MG63 (cell line): Measurements from ENCODE around the gene HIF1AN. TPM values are rescaled to one million over a fixed set of nuclear protein-coding genes. Genes with fewer than 3 reads are reported as not detected.

Experiments used
- DNase-seq: peaks from one replicate; pipeline ENCODE4 v3.0.0-alpha.2; 2020
- H3K27me3 ChIP-seq: fragments of 250-450 bp; sonication (Bioruptor Pico); 2 replicates; pipeline ENCODE4 v1.5.1; 2020; ENCODE audit warnings: mild to moderate bottlenecking, moderate library complexity
- H3K36me3 ChIP-seq: fragments of 250-450 bp; sonication (Bioruptor Pico); 2 replicates; pipeline ENCODE4 v1.5.1; 2020; ENCODE audit warnings: mild to moderate bottlenecking, moderate library complexity
- H3K4me3 ChIP-seq: fragments of 250-450 bp; sonication (Bioruptor Pico); 2 replicates; pipeline ENCODE4 v1.5.1; 2020; ENCODE audit warnings: mild to moderate bottlenecking, moderate library complexity
- H3K9me3 ChIP-seq: fragments of 250-450 bp; sonication (Bioruptor Pico); 2 replicates; pipeline ENCODE4 v1.5.1; 2020; ENCODE audit warnings: mild to moderate bottlenecking, moderate library complexity
- total RNA-seq: library from RNA; depleted of rRNA; stranded (reverse); fragments of >200 nt; shearing (Covaris generic); gene quantifications from 2 replicates; pipeline ENCODE4 v1.2.3, GENCODE V29; 2014; ENCODE audit warnings: low replicate concordance

The HIF1AN gene
- total RNA-seq, 1 experiment from 2014 or later = 9.0 TPM

DNA sequence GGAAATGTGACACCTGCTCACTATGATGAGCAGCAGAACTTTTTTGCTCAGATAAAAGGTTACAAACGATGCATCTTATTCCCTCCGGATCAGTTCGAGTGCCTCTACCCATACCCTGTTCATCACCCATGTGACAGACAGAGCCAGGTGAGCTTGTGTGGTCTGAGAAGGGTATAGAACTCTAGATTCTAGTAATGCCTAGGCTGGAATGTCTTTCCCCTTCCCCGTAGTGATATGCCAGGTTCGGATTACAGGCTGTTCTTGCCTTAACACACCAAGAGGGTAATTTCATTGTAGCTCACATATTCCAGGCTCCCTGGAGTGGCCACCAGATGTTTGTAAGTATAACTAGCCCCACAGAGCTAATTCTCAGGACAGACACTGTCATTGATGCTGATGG is 9.2 kb downstream of the HIF1AN start:
- Histone ChIP-seq H3K4me3 (no peak overlapping the region), H3K27me3 (no peaks in the 10 kb centered on the region), H3K9me3 (no peaks in the 10 kb centered on the region), H3K36me3 (peaks cover 42% of the 10 kb centered on the region)
- no peak for DNase-seq

DNA sequence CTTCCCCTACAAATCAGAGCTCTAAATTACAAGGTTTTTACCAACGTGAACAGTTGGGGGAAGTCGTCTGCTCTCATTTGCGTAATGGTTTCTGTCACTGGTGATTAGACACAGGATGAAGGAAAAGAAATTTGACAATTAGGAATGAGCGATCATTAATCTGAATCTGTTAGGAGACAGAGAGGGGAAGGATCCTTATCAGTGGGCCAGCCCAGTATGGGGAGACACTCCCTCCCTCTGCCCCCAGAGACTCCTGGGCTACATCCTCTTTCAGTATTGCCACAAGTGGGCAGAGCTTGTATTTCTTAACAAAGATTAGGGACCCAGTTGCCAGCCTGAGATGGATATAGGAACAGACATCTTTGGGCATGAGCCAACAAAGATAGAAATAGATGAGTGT is 15.5 kb downstream of the HIF1AN start:
- Histone ChIP-seq H3K9me3 (no peaks in the 10 kb centered on the region), H3K4me3 (no peak overlapping the region), H3K36me3 (peaks cover 14% of the 10 kb centered on the region), H3K27me3 (no peaks in the 10 kb centered on the region)
- no peak for DNase-seq

DNA sequence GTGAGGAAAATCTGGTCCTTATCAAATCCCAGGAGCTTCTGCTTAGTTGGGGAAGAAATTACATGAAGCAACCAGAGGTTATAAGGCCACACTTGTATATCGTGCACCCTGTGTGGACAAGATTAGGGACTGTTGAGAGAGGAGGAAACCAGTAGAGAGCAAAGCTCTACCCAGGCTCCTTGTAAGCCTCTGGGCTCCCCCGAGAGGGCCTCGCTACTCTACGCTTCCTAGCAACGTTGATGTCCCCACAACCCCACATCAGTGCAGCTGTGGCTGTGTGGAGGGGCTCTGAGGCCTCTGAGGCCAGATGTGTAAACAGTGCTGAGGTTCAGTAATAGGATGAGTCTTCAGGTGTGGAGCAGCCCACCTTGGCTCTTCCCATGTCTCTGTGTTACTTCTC is 16.0 kb downstream of the HIF1AN start:
- Histone ChIP-seq H3K9me3 (no peaks in the 10 kb centered on the region), H3K36me3 (peaks cover 14% of the 10 kb centered on the region), H3K27me3 (no peaks in the 10 kb centered on the region), H3K4me3 (no peak overlapping the region)
- no peak for DNase-seq

DNA sequence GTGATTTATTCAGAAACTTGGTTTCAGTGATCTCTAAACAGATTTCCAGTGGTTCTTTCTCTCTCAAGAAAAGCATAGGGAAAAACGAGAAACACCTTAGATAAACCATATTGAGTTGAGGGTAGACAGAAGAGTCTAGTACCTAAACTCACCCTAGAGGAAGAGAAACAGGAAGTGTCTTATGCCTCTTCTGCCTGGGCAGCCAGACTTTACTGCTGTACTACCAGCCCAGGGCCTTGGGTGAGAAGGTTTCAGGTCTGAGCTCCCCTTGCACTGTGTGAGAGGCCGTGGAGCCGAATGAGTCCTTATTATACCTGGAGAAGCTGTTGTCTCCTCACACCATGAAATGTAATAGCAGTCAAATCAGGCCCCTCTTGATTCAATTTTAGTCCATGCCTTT is 18.2 kb downstream of the HIF1AN start:
- Histone ChIP-seq H3K36me3 (peaks cover 6% of the 10 kb centered on the region), H3K9me3 (no peaks in the 10 kb centered on the region), H3K4me3 (no peak overlapping the region), H3K27me3 (no peaks in the 10 kb centered on the region)
- no peak for DNase-seq

DNA sequence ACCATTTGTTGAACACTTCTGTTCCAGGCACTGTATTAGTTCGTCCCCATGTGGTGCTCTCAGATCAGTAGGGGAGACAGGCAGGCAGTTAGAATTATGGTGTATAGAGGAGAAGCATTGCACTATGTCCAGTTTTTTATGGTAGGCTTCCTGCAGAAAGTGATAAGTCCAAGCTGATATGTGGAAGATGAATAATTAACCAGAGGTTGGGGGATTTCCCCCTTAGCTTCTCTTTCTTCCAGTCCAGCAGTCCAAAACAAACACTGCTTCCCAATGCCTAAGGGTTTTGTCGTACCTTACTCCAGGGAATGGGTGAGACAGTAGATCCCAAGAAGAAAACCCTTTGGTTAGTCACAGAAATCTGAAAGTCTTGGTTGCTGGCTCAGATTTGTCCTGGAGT is 19.2 kb downstream of the HIF1AN start:
- peaks cover 6% of the 10 kb centered on the region for H3K36me3 ChIP-seq
- no peak for DNase-seq
- H3K4me3 ChIP-seq = no peak overlapping the region

DNA sequence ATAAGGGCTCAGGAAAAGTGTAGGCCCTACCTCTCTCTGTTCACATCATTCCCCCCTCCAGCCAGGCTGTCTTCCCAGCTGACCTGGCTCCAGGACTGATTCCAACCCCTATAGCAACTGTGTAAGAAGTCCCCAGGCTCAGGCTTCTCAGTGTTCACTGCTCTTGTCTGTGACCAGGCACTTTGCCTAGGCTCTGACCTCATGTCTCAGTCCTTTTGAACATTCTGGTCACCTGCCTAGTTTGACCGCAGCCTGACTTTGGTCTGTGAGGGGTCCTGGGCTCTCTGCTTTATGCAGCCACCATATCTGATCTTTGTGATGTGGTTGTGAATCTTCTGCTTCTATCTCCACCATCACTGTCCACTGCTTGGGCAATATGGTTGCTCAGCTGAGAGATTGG is 24.5 kb downstream of the HIF1AN start:
- no peak overlapping the region for H3K4me3 ChIP-seq
- H3K9me3 ChIP-seq = no peaks in the 10 kb centered on the region
- H3K27me3 ChIP-seq = no peaks in the 10 kb centered on the region
- peaks cover 2% of the 10 kb centered on the region for H3K36me3 ChIP-seq
- DNase-seq = no peak

More for the DNA sequence above, 19.2 kb downstream of the HIF1AN start:
- Histone ChIP-seq H3K9me3 (no peaks in the 10 kb centered on the region), H3K27me3 (no peaks in the 10 kb centered on the region)

DNA sequence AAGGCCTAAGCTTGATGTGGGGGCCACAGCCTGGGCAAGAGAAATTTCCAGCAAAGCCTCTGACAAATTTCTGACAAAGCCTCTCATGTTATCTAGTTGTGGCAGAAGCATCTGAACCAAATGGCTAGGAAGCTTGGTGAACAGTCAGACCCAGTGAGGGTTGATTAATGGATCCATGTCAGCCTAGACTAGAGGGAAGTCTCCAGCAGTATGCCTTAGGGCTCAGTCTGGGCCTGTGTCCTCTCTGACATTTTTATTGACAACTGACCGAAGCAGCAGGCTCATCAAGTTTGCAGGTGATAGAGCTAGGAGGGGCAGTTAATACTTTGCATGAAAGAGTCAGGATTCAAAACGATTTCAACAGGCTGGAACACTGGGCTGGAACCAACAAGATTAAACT is 25.3 kb downstream of the HIF1AN start:
- no peak for DNase-seq
- no peaks in the 10 kb centered on the region; the same call in 1 of the 2 replicates for H3K36me3 ChIP-seq
- H3K9me3 ChIP-seq = no peaks in the 10 kb centered on the region
- no peak overlapping the region for H3K4me3 ChIP-seq
- no peaks in the 10 kb centered on the region for H3K27me3 ChIP-seq

DNA sequence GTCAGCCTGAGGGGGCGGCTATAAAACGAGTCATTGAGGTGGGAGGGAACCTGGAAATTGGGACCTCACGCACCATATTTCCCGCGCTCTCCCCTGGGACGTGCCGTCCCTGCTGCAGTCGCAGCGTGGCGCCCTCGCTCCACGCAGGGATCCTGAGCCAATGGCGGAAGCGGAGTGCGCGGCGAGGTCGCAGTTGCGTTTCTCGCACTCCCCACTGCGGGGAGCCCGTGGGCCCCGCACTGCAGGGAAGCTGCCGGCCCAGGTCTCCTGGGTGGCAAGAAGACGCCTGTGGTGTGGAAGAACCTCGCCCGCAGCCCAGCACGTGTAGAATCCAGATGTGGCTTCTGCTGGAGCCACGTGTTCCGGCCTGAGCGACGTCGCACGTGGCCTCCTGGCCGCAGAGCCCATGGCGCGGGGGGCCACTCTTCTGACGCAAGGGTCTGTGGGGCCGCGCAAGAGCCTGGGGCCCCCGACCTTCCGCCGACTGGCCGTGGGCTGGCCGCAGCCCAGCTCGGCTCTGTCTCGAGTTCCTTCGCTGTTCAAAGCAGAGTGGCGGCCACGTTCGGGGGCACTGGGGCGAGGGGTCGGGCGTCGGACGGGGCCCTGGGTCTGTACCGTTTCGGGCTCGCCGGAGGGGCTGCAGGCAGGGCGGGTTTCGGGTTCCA is 26.4 kb downstream of the HIF1AN start:
- Histone ChIP-seq H3K4me3 (no peak overlapping the region), H3K27me3 (no peaks in the 10 kb centered on the region), H3K9me3 (no peaks in the 10 kb centered on the region), H3K36me3 (no peaks in the 10 kb centered on the region; the same call in 1 of the 2 replicates)
- no peak for DNase-seq

DNA sequence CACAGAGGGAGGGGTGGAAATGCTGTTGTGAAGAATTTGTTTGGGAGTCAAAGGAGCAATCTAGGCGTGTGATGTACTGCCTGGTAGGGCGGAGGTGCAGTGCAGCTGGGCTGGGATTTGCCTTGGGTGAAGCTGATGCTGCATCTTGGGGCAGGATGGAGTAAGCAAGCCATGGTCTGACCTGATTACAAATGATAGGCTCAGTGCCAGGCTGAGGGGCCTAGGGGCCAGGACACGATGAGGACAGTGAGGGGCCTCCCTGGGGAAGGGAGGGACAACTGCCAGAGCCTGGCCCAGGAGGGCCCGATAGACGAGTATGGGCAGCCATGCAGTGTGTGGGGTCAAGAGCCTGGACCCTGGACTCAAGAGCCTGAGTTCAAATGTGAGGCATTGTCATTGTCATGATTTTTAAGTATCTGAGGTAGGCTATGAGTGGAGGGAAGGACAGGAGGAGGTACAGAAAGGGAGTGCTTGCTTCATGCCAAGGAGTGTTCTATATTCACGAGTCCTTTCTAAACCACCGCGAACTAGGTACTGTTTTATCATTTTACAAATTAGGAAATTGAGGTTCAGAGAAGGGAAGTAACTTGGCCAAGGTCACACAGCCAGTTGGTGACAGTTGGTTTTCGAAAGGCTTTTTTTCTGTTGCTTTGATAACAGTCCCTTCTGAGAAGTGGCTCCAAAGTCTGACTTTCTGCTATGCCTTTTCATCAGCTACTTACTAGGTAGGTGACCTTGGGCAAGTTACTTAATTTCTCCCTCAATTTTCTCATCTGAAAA is 29.7 kb downstream of the HIF1AN start:
- no peak overlapping the region for H3K4me3 ChIP-seq
- H3K27me3 ChIP-seq = no peaks in the 10 kb centered on the region; the same call in 1 of the 2 replicates
- no peaks in the 10 kb centered on the region for H3K9me3 ChIP-seq
- H3K36me3 ChIP-seq = no peaks in the 10 kb centered on the region
- no peak for DNase-seq

DNA sequence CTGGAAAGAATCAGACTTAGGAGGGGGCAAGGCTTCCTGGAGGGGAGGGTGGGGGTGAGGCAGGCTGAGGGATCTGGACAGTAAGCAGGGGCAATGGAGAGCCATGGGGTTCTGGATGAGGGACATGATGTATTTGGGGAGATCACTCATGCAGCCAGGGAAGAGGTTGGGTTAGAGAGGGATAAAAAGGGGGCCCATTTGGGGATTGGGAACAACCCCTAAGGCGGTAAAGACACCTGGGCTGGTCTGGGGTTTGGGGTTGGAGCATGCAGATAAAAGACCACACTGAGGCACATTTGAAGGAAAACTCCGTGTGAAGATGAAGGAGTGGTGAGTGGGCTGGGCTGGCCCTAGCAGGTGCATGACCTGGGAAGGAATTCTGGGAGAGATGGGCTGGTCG is 30.8 kb downstream of the HIF1AN start:
- Histone ChIP-seq H3K4me3 (no peak overlapping the region), H3K9me3 (no peaks in the 10 kb centered on the region), H3K27me3 (no peaks in the 10 kb centered on the region; the same call in 1 of the 2 replicates), H3K36me3 (no peaks in the 10 kb centered on the region)
- no peak for DNase-seq

DNA sequence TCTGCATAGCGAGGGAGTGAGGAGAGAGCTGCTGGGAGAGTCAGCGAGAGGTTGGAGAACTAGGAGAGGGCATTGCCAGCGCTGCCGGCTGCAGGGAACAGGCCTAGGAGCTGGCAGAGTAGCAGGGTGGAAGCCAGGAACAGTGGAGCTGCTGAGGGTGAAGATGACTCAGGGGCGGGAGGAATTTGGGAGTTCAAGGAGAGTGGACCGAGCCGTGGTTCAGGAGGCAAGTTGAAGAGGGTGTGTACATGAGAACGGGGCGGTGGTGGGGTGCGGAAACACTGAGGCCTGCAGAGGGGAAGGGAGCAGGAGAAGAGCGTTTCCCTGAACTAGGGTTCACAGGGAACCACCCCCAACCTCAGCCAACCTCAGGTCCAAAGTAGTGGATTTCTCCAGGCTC is 31.5 kb downstream of the HIF1AN start:
- H3K4me3 ChIP-seq = no peak overlapping the region
- DNase-seq = peak; percentile 38
- no peaks in the 10 kb centered on the region for H3K9me3 ChIP-seq
- H3K36me3 ChIP-seq = no peaks in the 10 kb centered on the region
- H3K27me3 ChIP-seq = no peaks in the 10 kb centered on the region; the same call in 1 of the 2 replicates

DNA sequence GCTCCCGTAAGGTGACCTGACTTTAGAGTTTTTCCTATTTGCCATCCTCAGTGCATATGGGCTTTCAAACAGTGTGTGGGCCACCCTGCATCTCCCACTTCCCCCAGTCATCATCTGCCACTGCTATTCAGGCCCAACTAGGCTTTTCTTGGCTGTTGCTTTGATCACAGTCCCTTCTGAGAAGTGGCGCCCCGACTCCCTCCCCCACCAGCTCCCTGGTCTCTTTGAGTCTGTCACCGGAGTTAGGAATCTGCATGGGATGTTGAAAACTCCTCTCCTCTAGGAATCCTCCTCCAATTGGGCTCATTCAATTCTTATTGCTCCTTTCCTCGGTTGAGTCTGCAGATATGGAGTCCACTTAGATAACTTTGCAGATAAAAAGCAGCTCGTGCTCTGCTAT is 32.1 kb downstream of the HIF1AN start:
- Histone ChIP-seq H3K27me3 (no peaks in the 10 kb centered on the region; the same call in 1 of the 2 replicates), H3K9me3 (no peaks in the 10 kb centered on the region), H3K36me3 (no peaks in the 10 kb centered on the region), H3K4me3 (no peak overlapping the region)
- no peak for DNase-seq

DNA sequence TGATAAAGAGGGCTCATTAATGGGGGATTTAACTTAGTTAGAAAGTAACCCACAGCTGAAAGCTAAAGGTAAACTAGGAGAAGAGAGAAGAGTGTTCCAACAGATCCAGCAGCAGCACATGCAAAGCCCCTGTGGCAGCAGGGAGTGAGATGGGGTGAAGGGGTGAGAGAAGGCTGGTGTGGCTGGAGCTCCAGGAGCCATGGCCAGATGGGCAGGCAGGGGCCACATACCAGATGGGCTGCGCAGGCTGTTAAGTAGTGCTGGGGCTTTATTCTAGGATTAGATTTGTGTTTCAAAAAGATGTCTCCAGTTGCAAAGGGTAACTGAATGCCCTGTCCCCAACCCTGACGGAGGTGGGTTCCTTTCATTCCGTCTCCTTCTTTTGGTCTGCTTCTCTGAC is 33.2 kb downstream of the HIF1AN start:
- Histone ChIP-seq H3K9me3 (no peaks in the 10 kb centered on the region), H3K4me3 (no peak overlapping the region), H3K27me3 (no peaks in the 10 kb centered on the region; the same call in 1 of the 2 replicates)

DNA sequence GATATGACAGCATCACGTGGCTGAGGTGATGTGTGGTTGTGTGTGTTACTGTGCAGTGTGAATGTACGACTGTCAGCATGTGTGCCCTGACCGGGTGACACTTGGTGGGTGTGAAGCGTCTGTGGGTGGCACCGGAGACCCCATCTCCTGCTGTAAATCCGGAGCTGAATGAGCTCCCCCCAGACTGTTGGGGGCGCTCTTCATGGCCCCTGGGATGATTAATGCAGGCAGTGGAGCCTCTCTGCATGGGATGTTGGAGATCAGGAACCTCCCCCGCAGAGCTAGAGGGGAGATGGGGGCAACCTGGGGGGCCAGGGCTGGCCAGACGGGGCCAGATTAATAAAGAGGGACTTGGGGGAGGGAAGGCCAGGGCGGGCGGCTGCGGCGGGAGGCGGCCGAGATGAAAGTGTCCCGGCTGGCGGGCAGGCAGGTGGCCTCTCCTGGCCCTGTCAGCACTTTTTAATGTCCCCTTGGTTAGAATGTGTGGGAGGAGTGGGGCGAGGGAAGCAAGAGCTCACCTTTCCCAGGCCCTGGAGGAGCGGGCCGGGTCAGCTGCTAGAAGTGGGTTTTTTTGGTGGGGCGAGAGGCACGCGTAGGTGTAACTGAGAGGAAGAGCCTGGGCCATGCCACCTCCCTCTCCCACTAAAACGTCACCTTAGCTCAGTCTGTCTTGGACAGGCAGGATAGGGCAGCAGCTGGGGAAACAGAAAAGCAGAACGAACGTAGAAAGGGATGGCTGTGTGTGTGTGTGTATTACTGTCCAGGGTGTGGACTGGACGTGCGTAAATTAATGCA is 34.1 kb downstream of the HIF1AN start:
- Histone ChIP-seq H3K36me3 (no peaks in the 10 kb centered on the region), H3K27me3 (no peaks in the 10 kb centered on the region; the same call in 1 of the 2 replicates), H3K9me3 (no peaks in the 10 kb centered on the region), H3K4me3 (no peak overlapping the region)
- DNase-seq = no peak

More for the DNA sequence above, 33.2 kb downstream of the HIF1AN start:
- no peaks in the 10 kb centered on the region for H3K36me3 ChIP-seq
- no peak for DNase-seq

DNA sequence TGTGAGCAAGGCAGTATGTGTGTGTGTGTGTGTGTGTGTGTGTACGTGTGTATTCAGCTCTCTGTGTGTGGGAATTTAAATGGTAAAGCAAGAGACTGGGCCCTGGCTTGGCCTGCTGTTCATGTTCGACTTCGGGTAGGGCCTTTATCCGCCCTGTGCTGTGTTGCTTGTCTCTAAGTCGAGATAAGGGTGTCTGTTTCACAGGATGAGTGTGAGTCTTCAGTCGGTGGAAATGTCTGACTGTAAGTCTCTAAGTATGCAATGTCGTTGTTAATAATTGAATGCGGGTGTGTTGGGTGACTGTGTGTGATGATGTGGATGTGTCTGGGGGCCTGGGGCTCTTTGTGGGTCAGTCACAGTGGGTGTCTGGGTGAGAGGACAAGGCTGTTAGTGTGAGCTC is 34.8 kb downstream of the HIF1AN start:
- DNase-seq = no peak
- Histone ChIP-seq H3K36me3 (no peaks in the 10 kb centered on the region), H3K27me3 (no peaks in the 10 kb centered on the region; the same call in 1 of the 2 replicates), H3K4me3 (no peak overlapping the region), H3K9me3 (no peaks in the 10 kb centered on the region)

DNA sequence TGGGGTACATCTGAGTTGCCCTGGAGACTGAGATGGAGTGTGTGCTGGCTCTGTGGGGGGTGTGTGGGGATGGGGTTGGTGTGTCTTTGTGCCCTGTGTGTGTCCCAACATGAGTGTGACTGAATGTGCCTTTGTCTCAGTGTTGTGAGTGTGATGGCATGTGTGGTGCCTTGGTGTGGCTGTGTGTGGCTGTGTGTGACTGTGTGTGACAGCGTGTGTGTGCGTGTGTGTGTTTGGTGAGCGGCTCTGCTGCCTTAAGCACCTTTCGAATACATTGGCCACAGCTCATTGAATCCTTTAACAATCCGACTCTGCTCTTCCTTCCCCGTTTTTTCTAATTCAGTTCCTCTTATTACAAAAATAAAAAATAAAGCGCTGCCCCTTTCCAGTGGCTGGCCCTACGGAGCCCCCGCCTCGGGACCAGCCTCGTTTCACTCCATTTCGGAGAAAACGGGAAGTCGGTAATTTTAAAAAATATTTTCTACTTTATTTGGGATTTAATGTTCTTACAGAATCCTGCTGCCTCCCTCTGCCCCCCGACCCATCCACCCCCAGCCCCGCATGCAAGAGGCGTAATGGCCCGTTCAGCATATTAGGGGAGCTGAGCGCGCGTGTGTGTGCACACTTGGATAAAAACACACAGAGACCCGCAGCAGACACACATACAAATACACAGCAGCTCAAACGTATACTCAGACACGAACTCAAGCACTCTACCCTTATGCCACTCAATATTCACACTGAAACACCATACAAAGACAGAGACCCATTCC is 35.5 kb downstream of the HIF1AN start:
- no peak for DNase-seq
- no peaks in the 10 kb centered on the region; the same call in 1 of the 2 replicates for H3K27me3 ChIP-seq
- no peaks in the 10 kb centered on the region for H3K9me3 ChIP-seq
- H3K4me3 ChIP-seq = no peak overlapping the region
- H3K36me3 ChIP-seq = no peaks in the 10 kb centered on the region
